Neural cell (in vitro differentiated cells): Measurements from ENCODE around the gene TRPM4. TPM values are rescaled to one million over a fixed set of nuclear protein-coding genes. Genes with fewer than 3 reads are reported as not detected.

ENCODE experiments used
- H2AFZ ChIP-seq: fragments of 200-600, 300-800 bp; sonication (generic), shearing (Covaris generic); 2 replicates; pipeline ENCODE4 v1.6.0; 2014; ENCODE audit warnings: low read depth, mild to moderate bottlenecking, antibody characterized with exemption, low read length, moderate library complexity
- H3F3A ChIP-seq: fragments of 200-600 bp; shearing (Covaris generic); 2 replicates; pipeline ENCODE4 v1.6.1; 2016; ENCODE audit warnings: mild to moderate bottlenecking, moderate library complexity, mixed read lengths, antibody characterized with exemption, low read length; ENCODE audit not compliant: insufficient read depth, poor library complexity, severe bottlenecking
- H3K27ac ChIP-seq: fragments of 200-600, 300-800 bp; sonication (generic), shearing (Covaris generic); 2 replicates; pipeline ENCODE4 v1.5.1; 2014; ENCODE audit warnings: mild to moderate bottlenecking, low read length, moderate library complexity
- H3K27me3 ChIP-seq: fragments of 300-800, 200-600 bp; sonication (generic), shearing (Covaris generic); 2 replicates; pipeline ENCODE4 v1.6.0; 2014; ENCODE audit warnings: mild to moderate bottlenecking, low read depth, low read length, moderate library complexity; ENCODE audit not compliant: insufficient read depth
- H3K36me3 ChIP-seq: fragments of 300-800, 200-600 bp; sonication (generic), shearing (Covaris generic); 2 replicates; pipeline ENCODE4 v1.5.1; 2014; ENCODE audit warnings: mild to moderate bottlenecking, antibody characterized with exemption, low read length, moderate library complexity; ENCODE audit not compliant: insufficient read depth
- H3K4me2 ChIP-seq: fragments of 300-800, 200-600 bp; sonication (generic), shearing (Covaris generic); 2 replicates; pipeline ENCODE4 v1.6.0; 2014; ENCODE audit warnings: mild to moderate bottlenecking, low read length
- H3K4me3 ChIP-seq: fragments of 300-800, 200-600 bp; sonication (generic), shearing (Covaris generic); 2 replicates; pipeline ENCODE4 v1.5.1; 2014; ENCODE audit warnings: mild to moderate bottlenecking, low read length, moderate library complexity
- H3K79me2 ChIP-seq: fragments of 200-600 bp; shearing (Covaris generic); replicated peaks from 2 replicates; pipeline ENCODE4 v1.6.0; 2014; ENCODE audit warnings: mild to moderate bottlenecking, low read length, moderate library complexity; ENCODE audit not compliant: insufficient read depth
- H3K9ac ChIP-seq: fragments of 300-800, 200-600 bp; sonication (generic), shearing (Covaris generic); 2 replicates; pipeline ENCODE4 v1.6.1; 2016; ENCODE audit warnings: mild to moderate bottlenecking, low read length, mixed read lengths
- H3K9me2 ChIP-seq: fragments of 200-600 bp; shearing (Covaris generic); 2 replicates; pipeline ENCODE4 v1.6.1; 2016; ENCODE audit warnings: mild to moderate bottlenecking, low read length, mixed read lengths; ENCODE audit not compliant: insufficient read depth
- H3K9me3 ChIP-seq: fragments of 200-600, 300-800 bp; sonication (generic), shearing (Covaris generic); 2 replicates; pipeline ENCODE4 v1.6.1; 2016; ENCODE audit warnings: mild to moderate bottlenecking, mixed run types, low read length, moderate library complexity, mixed read lengths
- H4K20me1 ChIP-seq: fragments of 200-600 bp; shearing (Covaris generic); 2 replicates; pipeline ENCODE4 v1.6.1; 2016; ENCODE audit warnings: mild to moderate bottlenecking, mixed run types; ENCODE audit not compliant: insufficient read depth
- CTCF ChIP-seq: fragments of 450-650 bp; IDR thresholded peaks from 2 replicates; pipeline ENCODE4 v1.5.1; 2014; ENCODE audit warnings: antibody characterized with exemption, mild to moderate bottlenecking, moderate library complexity; ENCODE audit not compliant: poor library complexity, severe bottlenecking
- EP300 ChIP-seq: fragments of 450-650 bp; conservative IDR thresholded peaks from 2 replicates; pipeline ENCODE4 v1.6.1; 2014; ENCODE audit warnings: antibody characterized with exemption, mild to moderate bottlenecking, moderate library complexity; ENCODE audit not compliant: poor library complexity, severe bottlenecking
- EZH2 ChIP-seq: fragments of 200-600, 300-800 bp; shearing (Covaris generic), sonication (generic); IDR thresholded peaks from 2 replicates; pipeline ENCODE4 v1.6.1; 2014; ENCODE audit warnings: antibody characterized with exemption, low read length, borderline replicate concordance, mild to moderate bottlenecking; ENCODE audit not compliant: insufficient read depth, poor library complexity, severe bottlenecking
- MXI1 ChIP-seq: fragments of 450-650 bp; conservative IDR thresholded peaks from 2 replicates; pipeline ENCODE4 v1.6.1; 2014; ENCODE audit warnings: antibody characterized with exemption, mild to moderate bottlenecking; ENCODE audit not compliant: poor library complexity, severe bottlenecking
- POLR2AphosphoS5 ChIP-seq: IDR thresholded peaks from 2 replicates; pipeline ENCODE4 v1.6.1; 2012
- RAD21 ChIP-seq: fragments of 450-650 bp; conservative IDR thresholded peaks from 2 replicates; pipeline ENCODE4 v1.6.1; 2014; ENCODE audit warnings: antibody characterized with exemption, mild to moderate bottlenecking, moderate library complexity
- REST ChIP-seq: IDR thresholded peaks from 2 replicates; pipeline ENCODE4 v1.6.1; 2012; ENCODE audit warnings: borderline replicate concordance
- SMC3 ChIP-seq: fragments of 450-650 bp; conservative IDR thresholded peaks from 2 replicates; pipeline ENCODE4 v1.6.1; 2014; ENCODE audit warnings: antibody characterized with exemption, mild to moderate bottlenecking, moderate library complexity; ENCODE audit not compliant: poor library complexity
- TAF1 ChIP-seq: IDR thresholded peaks from 2 replicates; pipeline ENCODE4 v1.6.1; 2012; ENCODE audit warnings: low read depth
- polyA plus RNA-seq: library from polyadenylated mRNA; depleted of rRNA; stranded (reverse); fragments of >200 nt; gene quantifications from 2 replicates; pipeline ENCODE4 v1.2.3, GENCODE V29; 2014

TRPM4 gene
- polyA plus RNA-seq, 1 donor from 2014 or later = 42.5 TPM

GRCh38 chr19:49151267-49152118 lies 6.1 kb upstream of the TRPM4 start:
- H2AFZ ChIP-seq = no peak overlapping the region
- peak overlapping the region; percentile 96 for H3K4me3 ChIP-seq
- peak overlapping the region; percentile 79 for H3K9ac ChIP-seq
- H3K36me3 ChIP-seq = no peaks in the 10 kb centered on the region
- H3K79me2 ChIP-seq = no peaks in the 10 kb centered on the region
- no peaks in the 10 kb centered on the region for H3K27me3 ChIP-seq
- no peak for TF ChIP-seq TAF1
- TF ChIP-seq RAD21 = no peak
- no peak for TF ChIP-seq REST
- TF ChIP-seq POLR2AphosphoS5 = no peak
- no peak for TF ChIP-seq CTCF
- no peak for TF ChIP-seq MXI1
- no peak for TF ChIP-seq EZH2
- TF ChIP-seq EP300 = no peak
- no peak for TF ChIP-seq SMC3
- no peak overlapping the region for H3K27ac ChIP-seq
- no peaks in the 10 kb centered on the region for H3F3A ChIP-seq
- no peaks in the 10 kb centered on the region for H3K9me2 ChIP-seq
- no peaks in the 10 kb centered on the region for H3K9me3 ChIP-seq
- H4K20me1 ChIP-seq = no peaks in the 10 kb centered on the region
- no peak overlapping the region for H3K4me2 ChIP-seq

- peak overlapping the region; percentile 96 for H3K4me3 ChIP-seq
- TF ChIP-seq SMC3 = no peak
- TF ChIP-seq TAF1 = no peak
- no peak for TF ChIP-seq EZH2
- no peak for TF ChIP-seq CTCF
- TF ChIP-seq EP300 = no peak
- TF ChIP-seq REST = no peak
- no peaks in the 10 kb centered on the region for H3K9me2 ChIP-seq
- no peaks in the 10 kb centered on the region for H4K20me1 ChIP-seq
- H3F3A ChIP-seq = no peaks in the 10 kb centered on the region
- no peaks in the 10 kb centered on the region for H3K36me3 ChIP-seq
- H3K9ac ChIP-seq = no peak overlapping the region
- no peaks in the 10 kb centered on the region for H3K27me3 ChIP-seq
- H3K79me2 ChIP-seq = no peaks in the 10 kb centered on the region
- no peaks in the 10 kb centered on the region for H3K9me3 ChIP-seq
- H2AFZ ChIP-seq = no peak overlapping the region
- no peak overlapping the region for H3K4me2 ChIP-seq
- no peak overlapping the region for H3K27ac ChIP-seq
These were observed 5.5 kb upstream of the TRPM4 start for GRCh38 chr19:49152119-49152550.
